ENCODE measurements around the gene R3HDML.

R3HDML gene

GRCh38 chr20:44388466-44389023 lies 51.7 kb downstream of the R3HDML start:
- TF ChIP-seq EZH2 (IDR thresholded peaks at IDR 0.05; ENCODE audit: borderline replicate concordance, low read length) (no peak), CTCF (IDR thresholded peaks at IDR 0.05; ENCODE audit: low read length) (peak; percentile 87)
- Histone ChIP-seq H4K20me1 (ENCODE audit: insufficient read depth, low read length) (no peaks in the 10 kb centered on the region), H3K4me3 (ENCODE audit: low read depth, low read length, poor library complexity, severe bottlenecking) (no peak overlapping the region), H3K9me3 (ENCODE audit: low read length) (no peaks in the 10 kb centered on the region), H3K4me1 (ENCODE audit: insufficient read depth, low read length, severe bottlenecking) (no peaks in the 10 kb centered on the region), H3F3A (ENCODE audit: insufficient read depth, low read length) (no peaks in the 10 kb centered on the region), H3K27me3 (ENCODE audit: insufficient read depth, low read length) (no peaks in the 10 kb centered on the region), H3K27ac (ENCODE audit: low read depth, low read length, poor library complexity, severe bottlenecking) (no peak overlapping the region), H3K79me2 (ENCODE audit: insufficient read depth, low read length) (no peaks in the 10 kb centered on the region), H3K9ac (ENCODE audit: low read length) (no peak overlapping the region), H3K9me2 (ENCODE audit: low read depth, low read length) (no peaks in the 10 kb centered on the region), H2AFZ (ENCODE audit: low read length) (no peak overlapping the region), H3K4me2 (ENCODE audit: low read length) (no peak overlapping the region), H3K36me3 (ENCODE audit: insufficient read depth, low read length) (no peaks in the 10 kb centered on the region)

GRCh38 chr20:44389871-44390270 lies 53.0 kb downstream of the R3HDML start:
- H3K4me1 ChIP-seq (ENCODE audit: insufficient read depth, low read length, severe bottlenecking) = no peaks in the 10 kb centered on the region
- no peak overlapping the region for H2AFZ ChIP-seq (ENCODE audit: low read length)
- H3K9me2 ChIP-seq (ENCODE audit: low read depth, low read length) = no peaks in the 10 kb centered on the region
- TF ChIP-seq CTCF (IDR thresholded peaks at IDR 0.05; ENCODE audit: low read length) = no peak
- TF ChIP-seq EZH2 (IDR thresholded peaks at IDR 0.05; ENCODE audit: borderline replicate concordance, low read length) = no peak
- H3K36me3 ChIP-seq (ENCODE audit: insufficient read depth, low read length) = no peaks in the 10 kb centered on the region
- H4K20me1 ChIP-seq (ENCODE audit: insufficient read depth, low read length) = no peaks in the 10 kb centered on the region
- H3K27me3 ChIP-seq (ENCODE audit: insufficient read depth, low read length) = no peaks in the 10 kb centered on the region
- no peak overlapping the region for H3K27ac ChIP-seq (ENCODE audit: low read depth, low read length, poor library complexity, severe bottlenecking)
- H3F3A ChIP-seq (ENCODE audit: insufficient read depth, low read length) = no peaks in the 10 kb centered on the region
- no peak overlapping the region for H3K4me3 ChIP-seq (ENCODE audit: low read depth, low read length, poor library complexity, severe bottlenecking)
- H3K9me3 ChIP-seq (ENCODE audit: low read length) = no peaks in the 10 kb centered on the region
- H3K4me2 ChIP-seq (ENCODE audit: low read length) = no peak overlapping the region
- no peaks in the 10 kb centered on the region for H3K79me2 ChIP-seq (ENCODE audit: insufficient read depth, low read length)
- no peak overlapping the region for H3K9ac ChIP-seq (ENCODE audit: low read length)

- H3K27me3 ChIP-seq (ENCODE audit: insufficient read depth, low read length) = peaks cover 3% of the 10 kb centered on the region; the same call in 1 of the 2 replicates
- no peaks in the 10 kb centered on the region for H3K9me3 ChIP-seq (ENCODE audit: low read length)
- H3K4me1 ChIP-seq (ENCODE audit: insufficient read depth, low read length, severe bottlenecking) = no peaks in the 10 kb centered on the region
- no peaks in the 10 kb centered on the region for H3K79me2 ChIP-seq (ENCODE audit: insufficient read depth, low read length)
- no peaks in the 10 kb centered on the region for H3K36me3 ChIP-seq (ENCODE audit: insufficient read depth, low read length)
- no peaks in the 10 kb centered on the region for H4K20me1 ChIP-seq (ENCODE audit: insufficient read depth, low read length)
- H3K27ac ChIP-seq (ENCODE audit: low read depth, low read length, poor library complexity, severe bottlenecking) = no peak overlapping the region
- H3K9me2 ChIP-seq (ENCODE audit: low read depth, low read length) = no peaks in the 10 kb centered on the region
- no peak overlapping the region for H3K4me2 ChIP-seq (ENCODE audit: low read length)
- no peaks in the 10 kb centered on the region for H3F3A ChIP-seq (ENCODE audit: insufficient read depth, low read length)
- no peak overlapping the region for H3K9ac ChIP-seq (ENCODE audit: low read length)
- H3K4me3 ChIP-seq (ENCODE audit: low read depth, low read length, poor library complexity, severe bottlenecking) = no peak overlapping the region
- no peak overlapping the region for H2AFZ ChIP-seq (ENCODE audit: low read length)
- TF ChIP-seq CTCF (IDR thresholded peaks at IDR 0.05; ENCODE audit: low read length) (no peak), EZH2 (IDR thresholded peaks at IDR 0.05; ENCODE audit: borderline replicate concordance, low read length) (no peak)
These were observed 53.4 kb downstream of the R3HDML start for GRCh38 chr20:44390280-44390679.
